Stimulated activated CD4-positive, alpha-beta T cell treated with anti-CD3 and anti-CD28 coated beads, Interleukin-4, amount 100 ng/mL, for 48 hours (primary cell): ENCODE measurements around the gene GDF7.

Source experiments
- DNase-seq, 2 donors: peaks; one replicate each; pipeline ENCODE4 v3.0.0-alpha.2; 2020; ENCODE audit warnings: low read depth in 2 of 2

The GDF7 gene

GRCh38 chr2:20674309-20674965 is 7.5 kb downstream of the GDF7 start:
- DNase-seq = no peak

DNA sequence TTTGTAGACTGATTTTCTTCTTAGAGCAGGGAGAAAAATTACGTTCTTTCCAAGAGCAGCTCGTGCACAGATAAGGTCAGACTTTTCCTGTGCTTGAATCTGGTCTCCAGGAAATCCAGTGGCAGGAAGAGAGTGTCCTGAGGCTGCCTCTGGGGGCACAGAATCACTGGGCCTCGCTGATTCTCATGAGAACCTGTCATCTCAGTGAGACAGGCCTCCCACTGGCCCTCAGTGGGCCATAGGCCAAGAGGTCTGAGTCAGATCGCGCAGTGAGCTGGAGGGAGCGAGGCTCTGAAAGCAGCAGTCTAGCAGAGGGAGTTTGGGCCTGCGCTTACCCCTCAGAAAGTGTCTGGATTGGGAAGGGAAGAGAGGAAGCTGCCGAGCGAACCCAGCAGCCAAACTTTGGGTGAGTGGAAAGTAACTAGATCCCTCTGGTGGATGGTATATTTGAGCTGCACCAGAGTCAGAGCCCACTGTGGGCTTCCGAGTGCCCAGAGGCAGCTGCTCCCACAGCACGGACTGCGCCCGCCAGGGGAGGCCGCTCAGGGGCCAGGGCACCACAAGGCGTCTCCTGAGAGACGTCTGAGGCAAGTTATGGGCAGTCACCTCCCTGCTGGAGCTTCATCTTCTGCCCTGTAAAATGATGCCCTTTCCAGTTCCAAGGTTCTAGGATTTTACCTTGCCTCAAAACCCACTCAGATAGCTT is 8.2 kb downstream of the GDF7 start:
- no peak for DNase-seq

DNA sequence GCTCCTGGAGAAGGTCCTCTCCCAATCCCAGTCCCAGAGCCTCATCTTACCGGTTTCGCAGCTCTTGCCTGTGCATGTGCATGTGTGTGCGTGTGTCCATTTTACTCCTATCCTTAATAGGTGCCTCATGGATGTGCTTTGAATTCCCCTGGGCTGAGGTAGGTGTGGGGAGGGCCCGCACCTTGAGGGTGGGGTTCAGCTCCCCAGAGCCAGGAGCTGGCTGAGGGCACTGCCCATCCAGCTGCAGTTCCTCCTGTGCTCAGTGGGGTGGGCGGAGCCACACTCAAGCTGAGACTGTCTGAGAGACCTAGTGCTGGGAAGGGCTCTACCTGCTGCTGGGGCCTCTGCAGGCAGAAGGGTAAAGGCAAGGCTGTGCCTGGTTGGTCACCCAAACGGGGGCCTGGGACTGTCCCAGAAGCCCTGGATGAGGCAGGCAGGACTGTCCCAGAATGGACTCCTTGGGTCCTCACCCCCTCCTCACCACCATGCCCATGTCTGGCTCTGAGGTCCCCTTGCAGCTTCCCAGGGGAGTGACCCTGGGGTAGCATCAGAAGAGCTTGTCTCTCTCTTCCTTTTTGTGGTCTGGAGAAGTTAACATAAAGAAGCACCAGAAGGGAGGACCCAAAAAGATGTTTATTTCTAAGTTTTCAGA is 8.9 kb downstream of the GDF7 start:
- DNase-seq = no peak

GRCh38 chr2:20676353-20677215 is 9.6 kb downstream of the GDF7 start:
- DNase-seq = no peak

- no peak for DNase-seq
Measured at GRCh38 chr2:20677301-20678085, 10.5 kb downstream of the GDF7 start.

- no peak for DNase-seq
Measured at GRCh38 chr2:20678086-20678395, 11.1 kb downstream of the GDF7 start.

DNA sequence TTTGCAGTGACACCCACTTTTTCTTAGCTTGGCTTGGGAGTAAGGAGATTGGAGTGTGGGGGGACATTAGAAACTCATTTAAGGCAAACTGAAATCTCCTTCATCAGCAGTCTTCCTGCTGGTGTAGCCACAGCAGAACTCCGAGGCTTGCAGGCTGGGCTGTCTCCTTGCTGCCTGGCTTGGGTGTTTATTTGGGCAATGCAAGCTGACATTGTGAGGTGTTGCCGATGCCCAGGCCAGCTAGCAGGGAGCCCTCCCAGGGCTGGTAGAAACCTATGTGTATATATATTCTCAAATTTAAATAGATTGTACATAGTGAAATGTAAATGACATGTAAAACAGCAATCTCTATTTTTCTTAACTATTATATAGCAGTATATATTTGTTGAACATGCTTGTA is 11.8 kb downstream of the GDF7 start:
- DNase-seq = no peak

DNA sequence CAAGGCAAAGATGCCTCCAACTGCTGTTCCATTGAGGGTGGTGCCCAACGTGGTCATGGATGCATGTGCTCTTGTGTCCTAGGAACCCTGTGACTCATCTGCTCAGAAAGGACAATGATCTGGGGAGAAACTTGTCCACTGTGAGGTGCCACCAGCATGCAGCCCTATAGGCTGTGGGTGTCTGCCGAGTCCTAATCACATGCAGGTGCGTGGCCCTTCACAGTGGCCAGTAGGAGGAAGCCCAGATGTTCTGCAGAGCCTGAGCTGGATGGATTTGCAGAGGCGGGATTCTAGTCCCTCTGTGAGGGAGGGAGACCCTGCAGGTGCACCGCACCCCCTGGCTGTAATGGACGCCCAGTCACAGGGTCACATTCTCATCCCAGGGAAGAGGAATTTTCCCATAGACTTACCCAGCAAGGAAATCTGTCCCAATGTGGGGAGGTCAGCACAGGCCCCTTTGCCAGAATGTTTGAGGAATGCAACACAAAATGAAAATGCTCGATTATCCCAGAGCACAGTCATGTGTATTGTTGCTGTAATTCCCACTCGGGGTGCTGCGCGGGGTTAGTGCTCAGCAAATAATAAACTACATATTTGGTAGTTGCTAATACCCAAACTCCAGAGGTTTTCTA is 13.9 kb downstream of the GDF7 start:
- DNase-seq = no peak

GRCh38 chr2:20682167-20682920 is 15.4 kb downstream of the GDF7 start:
- DNase-seq = no peak

GRCh38 chr2:20684581-20685063 is 17.7 kb downstream of the GDF7 start:
- DNase-seq = no peak

DNA sequence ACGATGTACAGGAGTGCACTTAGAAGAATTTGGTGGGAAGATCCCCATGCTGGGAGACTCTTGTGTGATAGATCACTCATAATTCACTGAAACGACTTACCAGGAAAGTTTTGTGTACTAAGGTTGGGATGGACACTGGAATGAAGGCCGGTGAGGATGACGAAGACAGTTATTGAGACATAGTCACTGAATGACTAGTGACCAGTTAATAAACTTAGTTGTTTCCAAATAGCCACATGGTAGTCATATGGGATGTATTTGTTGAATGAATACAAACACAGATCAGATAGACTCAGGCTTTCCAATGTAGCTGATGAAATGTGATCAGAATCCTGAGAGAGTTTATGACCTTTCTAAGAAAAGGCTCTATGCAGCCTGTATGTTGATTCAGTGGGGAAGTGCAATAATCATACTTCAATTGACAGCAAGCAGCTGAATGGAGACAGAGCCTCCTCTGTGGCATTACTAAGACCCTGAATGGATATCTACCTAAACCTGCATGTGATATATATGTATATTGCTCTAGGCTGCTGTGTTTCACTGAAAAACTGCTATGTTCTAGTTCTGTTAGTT is 20.4 kb downstream of the GDF7 start:
- no peak for DNase-seq

DNA sequence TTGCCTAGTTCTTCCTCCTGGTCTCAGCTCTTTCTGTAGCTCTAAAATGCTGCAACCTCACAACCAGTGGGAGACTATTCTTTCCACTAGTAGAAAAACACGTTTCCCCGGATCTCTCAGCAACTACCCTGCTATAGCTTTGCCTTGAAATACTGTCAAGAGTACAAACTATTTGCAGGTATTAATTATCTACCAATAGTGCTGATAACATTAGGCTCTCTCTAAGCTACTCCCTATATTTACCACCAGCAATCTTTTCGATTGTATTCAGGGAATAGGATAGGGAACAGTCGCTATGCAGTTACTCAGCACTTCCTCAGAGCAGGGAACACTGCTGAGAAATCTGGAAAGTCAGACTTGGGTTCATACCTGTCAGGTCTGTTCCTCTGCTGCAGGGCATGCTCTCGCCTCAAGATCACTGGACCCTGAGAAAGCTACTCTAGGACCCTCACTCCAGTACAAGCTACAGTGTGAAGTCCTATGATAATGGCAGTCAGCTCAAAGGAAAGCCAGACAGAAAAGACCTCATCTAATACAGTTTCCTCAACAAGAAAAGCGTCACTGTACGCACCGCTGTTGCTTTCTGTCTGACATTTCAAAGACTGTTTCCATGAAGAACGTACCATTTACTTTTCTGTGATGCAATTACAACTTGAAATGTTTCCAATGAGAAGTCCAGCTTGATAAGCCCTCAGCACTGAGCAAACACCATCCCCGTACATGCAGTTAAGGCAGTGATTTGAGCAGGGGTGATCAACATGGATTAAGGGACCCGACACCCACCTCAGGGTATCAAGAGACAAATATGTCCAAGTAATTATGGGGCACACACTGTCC is 22.7 kb downstream of the GDF7 start:
- DNase-seq = no peak

GRCh38 chr2:20691076-20691734 is 24.3 kb downstream of the GDF7 start:
- DNase-seq = no peak

DNA sequence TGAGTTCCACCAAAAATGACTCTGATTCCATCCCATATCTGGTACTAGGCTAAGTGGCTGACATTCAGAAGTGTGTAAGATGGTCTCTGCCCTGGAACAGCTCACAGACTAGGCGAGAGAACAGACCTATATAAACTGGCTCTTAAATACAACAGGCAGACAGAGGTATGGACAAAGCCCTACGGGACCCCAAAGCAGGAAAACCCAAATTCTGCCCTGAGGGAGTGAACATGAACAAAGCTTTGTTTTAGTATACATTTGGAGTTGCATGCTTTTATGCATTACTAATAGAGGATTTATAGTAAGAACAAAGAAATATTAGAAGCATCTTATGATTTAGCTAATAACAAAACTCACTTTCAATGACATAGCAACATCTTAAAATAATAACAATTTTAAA is 25.1 kb downstream of the GDF7 start:
- no peak for DNase-seq

DNA sequence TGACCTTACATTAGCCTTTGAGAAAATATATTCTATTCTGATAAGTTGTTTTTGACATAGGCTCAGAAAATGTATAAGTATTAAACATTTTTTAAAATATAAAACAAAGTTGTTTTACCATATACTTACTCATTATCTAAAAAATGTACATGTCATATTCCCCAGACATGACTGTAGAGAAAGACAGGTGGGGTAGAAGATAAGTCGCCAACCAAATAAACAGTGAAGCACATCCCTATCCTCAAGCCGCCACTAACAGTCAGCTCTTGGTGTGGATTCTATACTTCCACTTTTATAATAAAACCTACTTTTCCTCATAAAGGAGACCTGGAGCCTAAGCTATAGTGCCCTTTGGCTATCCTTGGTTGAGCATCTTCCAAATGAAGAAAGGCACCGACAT is 26.4 kb downstream of the GDF7 start:
- no peak for DNase-seq

DNA sequence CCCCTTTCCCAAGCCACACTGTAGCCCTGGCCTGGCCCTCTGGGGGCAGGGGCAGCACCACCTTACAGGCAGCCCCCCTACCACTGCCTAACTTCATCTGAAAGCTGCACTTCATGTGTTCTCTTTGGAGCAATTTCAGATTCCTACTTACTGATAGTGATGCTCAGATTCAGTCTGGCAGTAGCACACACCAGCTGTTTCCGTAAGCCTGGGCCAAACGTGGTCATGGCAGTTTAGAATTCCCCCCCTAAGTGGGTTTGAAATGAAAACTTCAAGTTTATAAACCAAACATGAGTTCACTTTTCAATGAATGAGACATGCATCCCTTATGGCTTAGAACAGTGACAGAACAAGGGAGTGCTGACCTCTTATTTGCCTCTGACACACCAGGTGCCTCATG is 29.4 kb downstream of the GDF7 start:
- no peak for DNase-seq

- no peak for DNase-seq
Measured at GRCh38 chr2:20697322-20697934, 30.5 kb downstream of the GDF7 start.
